Stimulated activated CD8-positive, alpha-beta memory T cell treated with anti-CD3 and anti-CD28 coated beads, Interleukin-12 subunit alpha, Interleukin-12 subunit beta, amount 100 ng/mL, for 1 hour (primary cell): ENCODE data around the gene BAG3.
"Not testable (repeated sequence)": the region's sequence is repeated elsewhere in the genome, so short reads cannot be mapped to it uniquely, and the experiment has no call there.

ENCODE experiments used
- DNase-seq: peaks from one replicate; pipeline ENCODE4 v3.0.0-alpha.2; 2020; ENCODE audit warnings: low read depth

The BAG3 gene

DNA sequence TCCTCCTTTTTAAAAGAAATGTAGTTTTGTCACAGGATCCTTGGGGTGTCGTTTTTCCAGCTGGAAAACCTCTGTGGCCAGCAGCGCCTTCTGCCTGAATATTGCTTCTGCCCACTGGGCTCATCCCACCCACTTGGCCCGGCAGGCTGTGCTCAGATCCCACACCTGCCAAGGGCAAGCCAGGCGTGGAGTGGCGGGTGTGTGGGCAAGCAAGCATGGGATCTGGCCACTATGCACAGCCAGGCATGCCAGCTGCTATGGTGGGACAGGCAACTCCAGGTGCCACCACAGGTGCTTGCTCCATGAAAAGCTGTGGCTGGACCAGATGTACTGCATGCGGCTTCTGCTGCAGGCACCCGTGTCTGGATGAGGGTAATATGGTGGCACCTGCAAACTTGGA lies 43.4 kb downstream of the BAG3 start:
- no peak for DNase-seq

DNA sequence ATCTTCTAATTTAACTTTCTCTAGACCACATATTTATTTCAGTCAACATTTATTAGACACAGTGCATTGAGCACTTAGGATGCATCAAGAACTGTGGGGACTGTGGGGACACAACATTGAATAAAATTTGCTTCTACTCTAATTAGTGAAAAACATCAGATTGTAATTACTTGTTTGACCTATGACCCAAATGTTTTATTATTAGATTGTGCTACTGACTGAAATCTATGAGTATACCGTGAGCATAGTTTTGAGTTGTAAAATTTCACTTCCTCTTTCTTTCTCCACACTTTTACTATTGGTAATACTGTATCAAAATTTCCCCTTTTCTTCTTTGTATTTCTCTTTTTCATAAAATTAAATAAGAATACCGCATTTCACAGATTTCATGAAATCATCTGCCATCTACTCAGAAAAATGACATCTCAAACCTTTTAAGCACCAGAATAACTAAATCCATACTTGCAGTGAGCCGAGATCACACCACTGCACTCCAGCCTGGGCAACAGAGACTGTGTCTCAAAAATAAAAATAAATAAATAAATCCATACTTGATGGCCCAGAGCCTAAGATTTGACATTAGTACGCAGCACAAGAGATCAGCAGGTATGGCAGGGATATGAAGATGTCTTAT lies 49.3 kb downstream of the BAG3 start:
- no peak for DNase-seq

DNA sequence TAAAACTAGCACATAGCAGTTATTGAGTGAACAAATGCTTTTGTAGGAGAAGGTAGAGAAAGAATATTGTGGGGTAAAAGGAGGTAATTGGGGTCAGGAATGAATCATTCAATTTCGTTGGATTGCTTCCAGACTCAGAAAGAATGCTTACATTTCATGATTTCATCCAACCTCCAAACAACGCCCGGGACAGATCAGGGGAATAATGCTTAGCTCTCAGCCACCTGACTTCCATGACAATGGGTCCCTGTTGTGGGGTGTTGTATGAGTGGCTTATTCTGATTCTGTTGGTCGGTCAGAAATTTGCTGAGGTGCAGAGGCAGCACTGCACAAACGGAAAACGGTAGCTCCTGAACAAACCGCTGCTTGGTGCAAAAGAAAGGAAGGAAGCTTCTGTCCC lies 50.7 kb downstream of the BAG3 start:
- no peak for DNase-seq

DNA sequence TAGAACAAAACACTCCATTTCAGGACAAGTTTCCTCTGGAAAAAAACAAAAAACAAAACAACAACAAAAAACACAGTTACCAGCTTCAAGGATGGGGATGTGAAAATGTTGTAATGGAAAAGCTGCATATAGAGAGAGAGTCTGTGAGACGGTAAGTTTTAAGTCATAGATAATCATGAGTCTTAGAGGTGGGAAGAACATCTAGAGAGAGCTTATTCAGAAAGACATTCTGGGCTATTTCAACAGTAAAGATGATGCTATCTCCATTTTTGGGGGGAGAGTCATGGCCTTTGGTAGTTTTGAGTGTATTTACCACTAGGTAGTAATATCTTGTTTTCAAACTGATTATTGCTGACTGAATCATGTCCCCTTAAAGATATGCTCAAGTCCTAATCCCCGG lies 51.4 kb downstream of the BAG3 start:
- no peak for DNase-seq

DNA sequence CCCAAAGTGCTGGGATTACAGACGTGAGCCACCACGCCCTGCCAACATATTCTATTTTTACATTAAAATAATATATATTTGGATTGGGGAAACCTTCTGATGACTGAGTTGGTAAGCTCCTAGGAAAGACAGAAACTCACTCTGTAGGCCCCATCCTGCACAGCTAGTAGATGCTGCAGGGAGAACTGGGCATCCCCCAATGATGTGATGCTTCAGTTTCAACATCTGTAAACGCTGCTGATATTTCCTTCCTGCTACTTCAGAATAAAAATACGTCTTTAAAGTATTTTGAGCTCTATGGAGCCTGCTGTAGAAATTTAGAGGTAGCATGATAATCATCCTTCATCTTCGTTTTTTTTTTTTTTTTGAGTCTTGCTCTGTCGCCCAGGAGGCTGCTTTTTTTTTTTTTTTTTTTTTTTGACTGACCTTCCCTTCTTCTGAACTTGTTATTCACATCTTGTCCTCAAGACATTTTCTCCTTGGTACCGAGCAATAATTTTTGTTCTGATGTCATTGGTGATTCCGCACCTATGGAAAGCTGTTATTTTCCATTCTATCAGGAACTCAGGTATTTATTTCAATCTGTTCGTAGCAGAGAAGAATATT lies 52.8 kb downstream of the BAG3 start:
- DNase-seq, result no peak

DNA sequence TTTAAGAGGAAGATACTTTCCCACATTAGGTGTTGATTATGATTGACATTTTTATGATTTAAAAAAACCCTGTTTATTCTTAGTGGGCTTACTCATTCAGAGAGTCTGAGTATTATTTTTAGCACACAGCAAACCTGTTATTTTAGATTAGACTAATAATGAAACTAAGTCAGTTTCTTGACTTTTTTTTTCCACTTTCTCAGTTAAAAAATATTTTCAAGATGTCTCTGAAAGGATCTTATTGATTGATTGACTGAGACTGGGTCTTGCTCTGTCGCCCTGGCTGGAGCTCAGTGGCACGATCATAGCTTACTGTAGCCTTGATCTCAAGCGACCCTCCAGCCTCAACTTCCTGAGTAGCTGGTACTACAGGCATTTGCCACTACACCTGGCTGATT lies 54.3 kb downstream of the BAG3 start:
- DNase-seq, result no peak

DNA sequence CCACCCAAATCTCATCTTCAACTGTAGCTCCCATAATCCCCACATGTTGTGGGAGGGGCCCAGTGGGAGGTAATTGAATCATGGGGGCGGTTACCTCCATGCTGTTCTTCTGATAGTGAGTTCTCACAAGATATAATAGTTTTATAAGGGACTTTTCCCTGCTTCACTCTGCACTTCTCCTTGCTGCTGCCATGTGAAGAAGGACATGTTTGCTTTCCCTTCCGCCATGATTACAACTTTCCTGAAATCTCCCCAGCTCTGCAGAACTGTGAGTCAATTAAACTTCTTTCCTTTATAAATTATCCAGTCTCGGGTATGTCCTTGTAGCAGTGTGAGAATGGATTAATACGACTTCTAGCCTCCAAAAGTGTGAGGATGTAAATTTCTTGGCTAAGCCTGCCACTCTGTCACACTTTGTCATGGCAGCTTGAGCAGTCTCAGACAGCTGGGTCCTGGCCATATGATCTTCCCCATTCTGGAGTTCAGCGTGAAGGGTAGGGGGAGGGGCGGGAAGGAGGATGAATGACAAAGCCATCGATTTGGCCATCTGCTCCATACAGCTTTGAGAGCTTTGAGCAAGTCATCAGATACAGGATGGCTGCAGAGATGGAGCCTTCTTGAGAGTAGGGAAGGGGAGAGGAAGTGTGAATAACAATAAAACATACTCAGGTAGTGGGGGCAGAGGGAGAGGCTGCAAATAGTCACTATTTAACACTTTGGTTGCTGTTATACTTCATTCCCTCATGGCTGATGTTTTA lies 55.5 kb downstream of the BAG3 start:
- no peak for DNase-seq

DNA sequence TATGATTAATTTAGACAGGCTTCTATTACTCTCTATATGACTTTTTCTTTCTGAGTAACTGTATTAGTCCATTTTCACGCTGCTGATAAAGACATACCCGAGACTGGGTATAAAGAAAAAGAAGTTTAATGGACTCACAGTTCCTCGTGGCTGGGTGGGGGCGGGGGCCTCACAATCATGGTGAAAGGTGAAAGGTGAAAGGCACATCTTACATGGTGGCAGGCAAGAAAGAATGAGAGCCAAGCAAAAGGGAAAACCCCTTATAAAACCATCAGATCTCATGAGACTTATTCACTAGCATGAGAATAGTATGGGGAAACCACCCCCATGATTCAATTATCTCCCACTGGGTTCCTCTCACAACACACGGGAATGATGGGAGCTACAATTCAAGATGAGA lies 56.2 kb downstream of the BAG3 start:
- not testable (repeated sequence) for DNase-seq

DNA sequence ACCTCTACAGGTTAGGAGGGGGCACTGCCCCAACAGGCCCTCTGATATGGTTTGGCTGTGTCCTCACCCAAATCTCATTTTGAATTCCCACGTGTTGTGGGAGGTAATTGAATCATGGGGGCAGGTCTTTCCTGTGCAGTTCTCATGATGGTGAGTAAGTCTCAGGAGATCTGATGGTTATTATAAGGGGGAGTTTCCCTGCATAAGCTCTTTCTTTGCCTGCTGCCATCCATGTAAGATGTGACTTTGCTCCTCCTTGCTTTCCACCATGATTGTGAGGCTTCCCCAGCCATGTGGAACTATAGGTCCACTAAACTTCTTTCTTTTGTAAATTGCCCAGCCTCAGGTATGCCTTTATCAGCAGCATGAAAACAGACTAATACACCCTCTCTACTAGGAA lies 59.8 kb downstream of the BAG3 start:
- not testable (repeated sequence) for DNase-seq

DNA sequence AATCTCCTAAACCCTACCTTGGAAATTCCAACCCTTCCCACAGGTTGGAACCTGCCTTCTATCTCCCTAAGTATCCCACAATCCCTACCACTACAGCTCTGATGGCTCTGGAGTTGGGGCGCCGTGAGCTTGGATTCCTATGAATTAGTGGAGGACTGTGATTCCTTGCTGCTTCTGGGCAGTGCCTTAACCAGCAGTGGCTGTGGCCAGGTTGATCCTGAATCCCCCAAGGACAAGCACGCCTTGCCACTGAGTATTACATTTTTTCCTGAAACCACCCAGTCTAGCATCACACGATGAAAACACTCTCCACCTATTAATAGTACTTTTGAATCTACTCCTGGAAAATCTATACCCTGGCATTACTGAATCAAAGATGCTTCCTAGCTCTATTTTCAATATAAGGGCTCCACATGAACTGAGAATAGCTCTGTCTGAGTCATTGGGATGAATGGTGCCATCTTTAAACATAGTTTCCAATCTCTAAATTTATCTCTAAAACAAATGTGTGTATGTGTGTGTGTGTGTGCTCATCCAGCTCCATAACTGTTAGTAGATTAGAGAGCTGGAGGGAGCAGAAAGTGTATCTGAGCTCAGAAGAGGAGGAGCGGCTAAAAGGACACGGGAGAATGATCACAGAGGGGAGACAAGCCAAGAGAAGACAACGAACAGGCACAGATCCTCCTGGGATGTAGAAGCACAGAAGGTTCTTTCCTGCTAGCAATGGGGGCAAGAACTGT lies 62.7 kb downstream of the BAG3 start:
- DNase-seq, result no peak

DNA sequence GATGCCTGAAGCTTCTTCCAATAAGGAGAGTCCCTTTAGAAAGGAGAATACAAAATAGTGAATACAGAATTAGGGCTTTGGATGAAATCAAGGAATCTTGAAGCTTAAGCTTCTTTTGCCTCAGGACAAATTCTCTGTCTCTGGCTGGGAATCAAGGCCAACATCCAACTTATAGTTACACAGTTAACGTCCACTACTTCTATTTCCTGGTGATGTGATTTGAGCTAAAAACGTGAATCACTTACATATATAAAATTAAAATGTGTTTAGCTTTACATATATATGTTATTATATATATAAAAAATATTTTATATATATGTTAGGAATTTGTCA lies 63.3 kb downstream of the BAG3 start:
- no peak for DNase-seq

DNA sequence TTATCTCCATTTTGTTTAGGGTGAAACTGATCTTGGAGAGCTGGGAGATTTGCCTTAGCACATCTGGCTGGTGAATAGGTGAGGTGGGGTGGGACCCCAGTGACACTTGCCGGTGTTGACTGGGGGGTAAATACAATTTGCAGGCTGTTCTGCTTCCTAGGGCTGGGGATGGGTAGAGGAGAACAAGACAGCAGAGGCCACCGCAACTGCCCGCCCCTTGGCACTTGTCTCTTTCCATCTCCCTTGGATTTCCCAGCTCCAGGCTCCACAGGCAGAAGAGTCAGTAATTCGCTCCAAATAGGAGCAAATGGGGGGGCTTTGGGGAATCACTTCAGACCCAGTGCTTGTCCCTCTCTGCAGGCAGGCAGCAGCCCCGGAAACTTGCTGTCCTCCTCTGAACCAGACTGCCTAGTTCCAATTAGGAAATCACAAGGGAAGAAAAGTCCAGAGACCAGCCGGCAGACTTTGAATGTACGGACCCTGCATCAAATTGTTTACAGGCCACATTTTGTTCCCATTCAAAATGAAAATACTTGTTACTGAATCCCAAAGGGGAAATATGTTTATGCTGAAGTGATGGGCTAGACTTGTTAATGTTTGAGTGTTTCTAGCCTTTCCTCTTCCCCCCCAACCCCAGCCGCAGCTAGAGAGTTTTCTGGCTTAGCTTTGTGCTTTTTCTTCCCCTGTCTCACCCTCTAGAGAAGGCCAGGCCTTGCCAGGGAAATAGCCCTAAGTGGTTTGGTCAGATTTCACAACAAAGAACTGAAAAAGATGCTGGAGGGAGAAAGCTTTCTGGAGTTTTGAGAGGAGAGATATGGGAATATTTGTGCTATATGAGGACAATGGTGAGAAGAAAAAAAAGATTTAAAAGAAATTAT lies 64.7 kb downstream of the BAG3 start:
- DNase-seq, result no peak

DNA sequence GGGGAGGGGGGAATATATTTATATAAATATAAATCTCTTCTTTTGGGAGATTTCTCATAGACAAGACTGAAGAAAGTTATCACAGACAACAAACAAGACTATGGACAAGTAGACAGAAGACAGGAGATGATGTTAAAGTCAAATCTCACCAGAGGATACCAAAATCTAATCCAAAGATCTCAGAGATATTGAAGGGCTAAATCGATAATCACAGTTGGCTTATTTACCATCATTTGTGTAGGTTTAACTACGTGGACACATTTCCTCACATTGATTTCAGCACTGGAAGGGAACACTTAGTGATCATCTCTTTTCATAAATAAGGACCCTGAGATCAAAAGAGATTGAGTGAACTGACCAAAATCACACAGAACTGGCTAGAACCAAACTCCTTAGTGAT lies 72.0 kb downstream of the BAG3 start:
- DNase-seq, result no peak

DNA sequence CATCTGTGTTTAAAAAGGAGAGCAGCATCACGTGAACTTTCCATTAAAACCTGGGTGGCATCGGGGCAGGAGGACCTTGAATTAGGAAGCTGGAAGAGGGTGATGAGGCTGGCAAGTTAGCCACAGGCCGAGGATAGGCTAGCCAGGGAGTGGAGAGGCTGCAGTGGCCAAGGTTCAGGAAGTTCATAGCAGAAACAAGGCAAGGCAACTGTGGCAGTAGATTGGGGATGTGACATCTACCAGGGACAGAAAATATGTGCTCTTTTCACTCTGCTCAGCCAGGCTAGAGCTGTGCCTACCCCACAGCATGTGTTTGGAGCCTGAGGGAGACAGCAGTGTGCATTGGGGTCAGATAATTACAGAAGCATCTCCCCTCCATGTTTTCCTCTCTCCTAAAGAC lies 72.4 kb downstream of the BAG3 start:
- no peak for DNase-seq

DNA sequence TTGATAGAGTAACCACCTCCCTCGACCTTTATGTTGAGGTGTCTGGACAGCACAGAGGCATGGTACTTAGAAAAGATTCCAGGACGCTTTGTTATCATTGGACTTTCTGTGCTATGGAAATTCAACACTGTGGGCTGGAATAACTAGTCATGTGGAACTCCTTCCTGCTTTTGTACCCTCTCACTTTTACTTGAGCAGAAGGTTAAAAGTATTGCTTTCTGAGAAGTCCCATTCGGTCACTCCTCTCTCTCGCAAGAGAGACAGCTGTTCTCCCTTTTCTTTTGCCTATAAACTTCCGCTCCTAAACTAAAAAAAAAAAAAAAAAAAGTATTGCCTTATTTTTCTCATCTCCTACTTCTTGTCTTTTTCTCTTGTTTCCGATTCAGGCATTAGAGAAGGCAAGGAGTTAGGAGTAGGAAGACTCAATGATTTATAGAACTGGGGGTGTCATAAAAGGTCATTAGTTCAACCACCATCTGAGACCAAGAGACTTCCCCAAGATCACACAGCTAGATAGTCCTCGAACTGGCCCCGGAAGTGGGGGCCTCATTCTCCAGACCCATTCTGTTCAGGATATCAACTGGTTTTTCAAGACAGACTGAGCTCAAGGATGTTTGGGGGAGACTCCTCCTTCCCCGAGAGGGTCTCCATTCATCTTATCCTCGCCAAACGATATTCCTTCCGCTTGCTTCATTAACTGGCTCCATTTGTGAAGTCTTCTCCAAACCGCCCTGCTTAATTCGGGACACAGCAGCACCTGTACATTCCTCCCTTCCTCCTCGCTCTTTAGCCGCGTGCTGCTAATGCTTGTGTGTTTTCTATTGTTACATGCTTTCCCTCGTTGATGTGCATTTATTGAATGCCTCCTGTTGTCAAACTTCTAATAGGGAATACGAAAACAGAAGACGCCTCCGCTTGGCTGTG lies 73.7 kb downstream of the BAG3 start:
- no peak for DNase-seq

DNA sequence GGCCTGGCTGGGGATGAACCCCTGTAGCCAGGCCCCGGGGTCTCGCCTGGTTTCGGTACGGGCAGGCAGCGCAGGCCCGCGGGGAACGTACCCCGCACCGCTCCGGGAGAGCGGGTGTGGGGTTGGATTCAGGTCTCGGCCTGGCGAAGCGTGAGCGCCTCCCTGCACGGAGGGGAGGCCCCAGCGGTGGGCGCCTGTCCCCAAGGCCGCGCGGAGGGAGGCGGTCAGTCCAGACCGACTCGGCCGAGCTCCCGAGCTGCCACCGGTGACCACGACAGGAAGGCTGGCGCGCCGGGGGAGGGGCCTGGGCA lies 74.3 kb downstream of the BAG3 start:
- no peak for DNase-seq

DNA sequence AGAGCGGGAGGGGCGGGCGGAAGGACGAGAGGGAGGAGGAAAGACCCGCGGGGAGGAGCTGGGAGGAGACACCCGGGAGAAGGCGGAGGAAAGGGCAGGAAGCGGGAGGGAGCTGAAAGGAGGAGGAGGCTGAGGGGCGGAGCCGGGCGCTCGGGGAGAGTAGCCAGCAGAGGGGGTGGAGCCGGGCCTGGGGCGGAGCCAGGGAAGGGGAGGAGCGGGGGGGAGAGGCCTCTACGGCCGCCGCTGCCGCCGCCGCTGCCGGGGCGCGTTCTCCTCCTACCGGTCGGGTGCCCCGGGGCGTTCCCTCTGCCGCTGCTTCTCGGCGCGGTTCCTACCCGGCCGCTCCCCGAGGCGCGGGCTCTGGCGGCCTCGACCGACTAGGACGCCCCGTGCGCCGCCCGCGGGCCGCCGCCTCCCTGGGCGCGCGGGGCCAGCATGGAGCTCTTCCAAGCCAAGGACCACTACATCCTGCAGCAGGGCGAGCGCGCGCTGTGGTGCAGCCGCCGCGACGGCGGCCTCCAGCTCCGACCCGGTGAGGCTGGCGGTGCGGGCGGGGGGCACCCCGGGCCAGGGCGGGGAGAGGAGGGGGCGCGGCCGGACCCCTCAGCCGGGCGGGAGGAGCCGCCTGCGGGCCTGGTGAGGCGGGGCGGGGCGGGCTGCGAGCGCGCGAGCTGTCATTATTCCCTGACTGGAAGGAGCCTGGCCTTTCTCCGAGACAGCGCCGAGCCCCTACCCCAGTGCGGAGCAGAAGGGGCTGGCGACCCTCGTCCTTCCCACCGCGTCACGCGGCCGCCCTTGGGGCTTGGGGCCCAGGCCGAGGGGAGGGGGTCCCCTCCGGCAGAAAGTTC lies 74.9 kb downstream of the BAG3 start, which contains the start of gene INPP5F:
Gene INPP5F, plus strand, starts transcription at position 223 of the 848 bp plus-strand sequence. Its CDS starts 213 bp downstream, at position 436.
- peak; percentile 98 for DNase-seq

DNA sequence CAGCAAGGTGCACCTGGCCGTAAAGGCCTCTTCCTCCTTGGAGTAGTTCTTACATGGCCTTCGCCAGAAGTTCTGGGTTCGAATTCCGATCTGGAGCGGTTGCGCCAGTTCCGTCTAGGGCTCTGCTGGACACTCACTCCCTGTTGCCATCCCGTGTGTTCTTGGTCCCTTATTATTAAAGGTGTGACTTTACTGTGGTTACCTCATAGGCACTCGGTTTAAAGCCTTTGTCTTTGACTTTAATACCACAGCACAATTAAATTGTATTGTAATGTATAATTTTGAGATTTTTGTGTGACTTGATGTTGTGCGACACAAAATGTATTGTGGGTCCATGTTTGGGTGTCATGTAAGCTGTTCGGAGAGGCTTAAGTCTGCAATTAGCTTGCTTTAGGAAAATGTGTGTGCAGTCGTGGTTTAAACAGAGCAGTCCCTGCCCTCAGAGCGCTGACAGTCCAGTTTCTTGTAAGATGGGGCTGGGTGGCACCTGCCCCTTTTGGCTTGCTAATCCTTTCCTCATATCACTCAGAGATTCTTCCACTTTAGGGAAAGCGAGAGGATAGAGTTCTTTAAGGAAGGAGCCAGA lies 75.6 kb downstream of the BAG3 start:
- DNase-seq, result no peak
